ENCODE data around the gene ANO9.
"Not testable (repeated sequence)": the region's sequence is repeated elsewhere in the genome, so short reads cannot be mapped to it uniquely, and the experiment has no call there.

ANO9 gene

GRCh38 chr11:413120-414081 is 28.4 kb downstream of the ANO9 start:
- no peak for DNase-seq

DNA sequence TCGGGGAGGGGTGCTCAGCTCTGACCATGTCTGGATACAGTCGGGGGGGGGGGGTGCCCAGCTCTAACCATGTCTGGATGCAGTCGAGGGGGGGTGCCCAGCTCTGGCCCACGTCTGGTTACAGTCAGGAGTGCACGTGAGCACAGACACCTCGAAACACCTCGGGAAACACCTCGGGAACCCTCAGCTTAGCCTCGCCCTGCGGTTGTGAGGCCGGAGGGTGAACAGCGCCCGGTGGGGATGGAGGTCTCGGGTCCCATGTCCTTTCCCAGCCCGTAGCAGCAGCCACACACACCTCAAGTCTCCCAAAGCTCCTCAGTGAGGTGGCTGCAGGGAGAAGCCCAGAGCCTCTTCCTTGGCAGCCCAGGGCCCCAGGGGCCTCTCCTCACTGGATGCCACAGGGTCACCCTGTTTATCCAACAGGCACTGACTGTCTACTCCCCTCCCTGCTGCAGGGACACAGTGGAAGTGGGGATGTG is 29.1 kb downstream of the ANO9 start:
- no peak for DNase-seq

DNA sequence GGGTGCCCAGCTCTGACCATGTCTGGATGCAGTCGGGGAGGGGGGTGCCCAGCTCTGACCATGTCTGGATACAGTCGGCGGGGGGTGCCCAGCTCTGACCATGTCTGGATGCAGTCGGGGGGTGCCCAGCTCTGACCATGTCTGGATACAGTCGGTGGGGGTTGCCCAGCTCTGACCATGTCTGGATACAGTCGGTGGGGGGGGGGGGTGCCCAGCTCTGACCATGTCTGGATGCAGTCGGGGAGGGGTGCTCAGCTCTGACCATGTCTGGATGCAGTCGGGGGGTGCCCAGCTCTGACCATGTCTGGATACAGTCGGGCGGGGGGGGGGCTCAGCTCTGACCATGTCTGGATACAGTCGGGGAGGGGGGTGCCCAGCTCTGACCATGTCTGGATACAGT is 30.3 kb downstream of the ANO9 start:
- DNase-seq, result not testable (repeated sequence)

DNA sequence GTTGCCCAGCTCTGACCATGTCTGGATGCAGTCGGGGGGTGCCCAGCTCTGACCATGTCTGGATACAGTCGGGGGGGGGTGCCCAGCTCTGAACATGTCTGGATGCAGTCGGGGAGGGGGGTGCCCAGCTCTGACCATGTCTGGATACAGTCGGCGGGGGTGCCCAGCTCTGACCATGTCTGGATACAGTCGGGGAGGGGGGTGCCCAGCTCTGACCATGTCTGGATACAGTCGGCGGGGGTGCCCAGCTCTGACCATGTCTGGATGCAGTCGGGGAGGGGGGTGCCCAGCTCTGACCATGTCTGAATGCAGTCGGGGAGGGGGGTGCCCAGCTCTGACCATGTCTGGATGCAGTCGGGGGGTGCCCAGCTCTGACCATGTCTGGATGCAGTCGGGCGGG is 31.1 kb downstream of the ANO9 start:
- DNase-seq, result not testable (repeated sequence)

- DNase-seq, result no peak
Measured at GRCh38 chr11:409600-410483, 32.0 kb downstream of the ANO9 start.

GRCh38 chr11:409008-409599 is 32.7 kb downstream of the ANO9 start:
- no peak for DNase-seq

- DNase-seq, result no peak
Measured at GRCh38 chr11:408154-409007, 33.4 kb downstream of the ANO9 start.

- no peak for DNase-seq
Measured at GRCh38 chr11:407651-408123, 34.1 kb downstream of the ANO9 start.

- peak; percentile 78 for DNase-seq
Measured at GRCh38 chr11:406796-407650, 34.8 kb downstream of the ANO9 start.

- no peak for DNase-seq
Measured at GRCh38 chr11:405954-406795, 35.6 kb downstream of the ANO9 start.

- no peak for DNase-seq
Measured at GRCh38 chr11:405323-405953, 36.4 kb downstream of the ANO9 start.

DNA sequence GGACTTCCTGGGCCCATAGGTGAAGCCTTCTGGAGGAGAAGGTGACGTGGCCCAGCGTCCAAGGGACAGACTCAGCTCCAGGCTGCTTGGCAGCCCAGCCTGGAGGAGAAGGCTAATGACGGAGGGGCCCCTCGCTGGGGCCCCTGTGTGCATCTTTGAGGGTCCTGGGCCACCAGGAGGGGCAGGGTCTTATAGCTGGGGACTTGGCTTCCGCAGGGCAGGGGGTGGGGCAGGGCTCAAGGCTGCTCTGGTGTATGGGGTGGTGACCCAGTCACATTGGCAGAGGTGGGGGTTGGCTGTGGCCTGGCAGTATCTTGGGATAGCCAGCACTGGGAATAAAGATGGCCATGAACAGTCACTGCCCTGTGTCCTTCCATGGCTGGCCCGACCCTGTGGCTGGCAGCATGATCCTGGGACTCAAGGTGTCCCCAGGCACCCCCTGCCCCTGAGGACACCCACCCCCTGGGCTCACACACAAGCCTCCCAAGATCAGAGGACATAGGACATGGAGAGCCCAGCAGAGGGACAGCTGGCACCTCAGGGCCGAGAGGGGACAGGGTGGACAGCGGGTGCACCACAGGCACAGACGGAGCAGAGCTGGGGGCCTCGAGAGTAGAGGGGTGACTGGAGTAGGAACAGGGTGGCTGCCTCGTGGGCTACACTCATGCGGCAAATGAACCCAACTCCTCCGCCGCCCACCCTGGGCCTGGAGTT is 37.1 kb downstream of the ANO9 start:
- DNase-seq, result no peak

DNA sequence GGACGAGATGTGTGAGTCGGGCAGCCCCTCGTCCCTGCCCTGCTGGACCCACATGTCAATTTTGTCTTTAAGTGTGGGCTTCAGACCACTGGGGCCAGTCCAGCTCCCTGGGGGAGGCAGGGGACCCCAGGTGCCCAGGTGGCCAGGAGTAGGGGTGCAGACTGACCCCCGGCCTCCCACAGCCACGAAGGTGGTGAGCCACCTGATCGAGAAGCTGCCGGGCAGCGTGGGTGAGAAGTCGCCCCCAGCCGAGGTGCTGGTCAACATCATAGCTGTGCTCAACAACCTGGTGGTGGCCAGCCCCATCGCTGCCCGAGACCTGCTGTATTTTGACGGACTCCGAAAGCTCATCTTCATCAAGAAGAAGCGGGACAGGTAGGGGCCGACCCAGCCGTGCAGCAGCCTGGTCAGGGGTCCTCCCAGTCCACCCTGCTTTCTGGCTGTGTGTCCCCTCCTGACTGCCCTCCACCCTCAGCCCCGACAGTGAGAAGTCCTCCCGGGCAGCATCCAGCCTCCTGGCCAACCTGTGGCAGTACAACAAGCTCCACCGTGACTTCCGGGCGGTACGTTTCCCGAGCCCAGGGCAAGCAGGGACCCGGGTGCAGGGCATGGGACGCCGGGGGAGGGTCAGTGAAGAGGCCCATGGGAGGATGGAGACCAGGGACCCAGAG is 37.9 kb downstream of the ANO9 start:
- DNase-seq, result no peak

DNA sequence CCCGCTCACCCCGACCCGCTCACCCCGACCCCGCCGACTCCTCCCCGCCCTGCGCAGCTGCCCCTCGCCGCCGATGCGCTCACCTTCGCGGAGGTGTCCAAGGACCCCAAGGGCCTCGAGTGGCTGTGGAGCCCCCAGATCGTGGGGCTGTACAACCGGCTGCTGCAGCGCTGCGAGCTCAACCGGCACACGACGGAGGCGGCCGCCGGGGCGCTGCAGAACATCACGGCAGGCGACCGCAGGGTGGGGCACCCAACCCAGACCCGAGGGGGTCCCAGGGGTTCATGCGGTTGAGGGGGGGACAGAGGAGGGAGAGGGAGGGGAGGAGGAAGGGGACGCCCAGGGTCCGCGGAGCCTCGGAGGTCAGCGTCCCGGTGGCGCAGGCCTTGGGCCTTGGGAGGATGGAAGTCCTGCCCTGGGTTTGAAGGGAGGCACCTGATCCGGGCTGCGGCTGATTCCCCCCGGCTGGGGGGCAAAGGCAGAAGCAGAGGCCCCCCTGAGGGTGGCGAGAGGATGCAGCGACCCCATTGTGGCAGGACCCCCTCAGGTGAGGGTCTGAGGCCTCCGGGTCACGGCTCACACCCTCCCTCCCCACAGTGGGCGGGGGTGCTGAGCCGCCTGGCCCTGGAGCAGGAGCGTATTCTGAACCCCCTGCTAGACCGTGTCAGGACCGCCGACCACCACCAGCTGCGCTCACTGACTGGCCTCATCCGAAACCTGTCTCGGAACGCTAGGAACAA is 38.6 kb downstream of the ANO9 start:
- DNase-seq, result no peak

- DNase-seq, result not testable (repeated sequence)
Measured at GRCh38 chr11:401196-401595, 40.6 kb downstream of the ANO9 start.

DNA sequence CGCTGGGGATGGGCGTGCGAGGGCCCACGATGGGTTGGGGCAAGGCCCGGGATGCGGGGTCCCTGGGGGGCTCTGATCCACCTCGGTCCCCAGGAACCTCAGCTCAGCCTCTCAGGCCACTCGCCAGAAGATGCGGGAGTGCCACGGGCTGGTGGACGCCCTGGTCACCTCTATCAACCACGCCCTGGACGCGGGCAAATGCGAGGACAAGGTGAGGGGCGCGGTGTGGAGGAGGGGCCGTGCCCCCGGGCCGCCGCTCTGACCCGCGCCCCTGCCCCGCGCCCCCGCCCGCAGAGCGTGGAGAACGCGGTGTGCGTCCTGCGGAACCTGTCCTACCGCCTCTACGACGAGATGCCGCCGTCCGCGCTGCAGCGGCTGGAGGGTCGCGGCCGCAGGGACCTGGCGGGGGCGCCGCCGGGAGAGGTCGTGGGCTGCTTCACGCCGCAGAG is 41.5 kb downstream of the ANO9 start:
- no peak for DNase-seq

GRCh38 chr11:399731-400211 is 42.0 kb downstream of the ANO9 start:
- no peak for DNase-seq
